Nephron (organoid): ENCODE results near the gene LRRC9.

Experiments
- H3K27ac Mint-ChIP-seq, 3 experiments: 2 replicates each; pipeline ENCODE4 v1.8.0; 2020; ENCODE audit warnings: mixed read lengths in 3 of 3, mild to moderate bottlenecking in 2 of 3, moderate library complexity in 1 of 3
- H3K27me3 Mint-ChIP-seq: 2 replicates; pipeline ENCODE4 v1.8.0; 2021; ENCODE audit warnings: low read depth, mild to moderate bottlenecking, moderate library complexity, mixed read lengths
- H3K36me3 Mint-ChIP-seq: 2 replicates; pipeline ENCODE4 v1.8.0; 2020; ENCODE audit warnings: low read depth, mixed read lengths
- H3K4me1 Mint-ChIP-seq: 2 replicates; pipeline ENCODE4 v1.8.0; 2020; ENCODE audit warnings: mixed read lengths
- H3K4me3 Mint-ChIP-seq, 3 experiments: 2 replicates each; pipeline ENCODE4 v1.8.0; 2020; ENCODE audit warnings: mild to moderate bottlenecking in 3 of 3, mixed read lengths in 3 of 3, moderate library complexity in 2 of 3
- H3K9me3 Mint-ChIP-seq: 2 replicates; pipeline ENCODE4 v1.8.0; 2020; ENCODE audit warnings: mixed read lengths
- TF ChIP-seq, protein P1 (sequence below), 3 experiments: fragments of 200-600 bp; sonication (generic); IDR thresholded peaks; one replicate each; pipeline ENCODE4 v1.5.0; 2021; ENCODE audit warnings: antibody characterized with exemption in 3 of 3; ENCODE audit not compliant: unreplicated experiment in 3 of 3

The LRRC9 gene

DNA sequence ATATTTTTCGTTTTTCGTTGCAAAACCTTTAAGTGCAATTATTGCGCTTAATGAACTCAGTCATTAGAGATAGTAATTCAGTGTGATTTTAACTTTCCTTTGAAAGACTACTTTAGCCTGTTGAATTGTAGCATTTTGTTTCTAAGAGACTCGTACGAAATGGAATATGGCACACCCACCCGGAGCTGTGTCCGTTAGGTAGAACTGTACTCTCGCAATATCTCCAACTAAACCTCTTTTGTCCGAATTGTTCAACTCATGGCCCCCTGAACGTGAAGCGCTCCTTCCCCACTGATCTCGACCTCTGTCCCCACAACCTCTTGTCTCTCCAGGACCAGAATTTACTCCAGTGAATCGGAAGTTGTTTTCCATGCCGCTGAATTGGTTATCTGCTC, 172.6 kb downstream of the LRRC9 start:
- Mint-ChIP-seq H3K4me1 (peaks cover 45% of the 10 kb centered on the region), H3K4me3 (peak overlapping the region; percentile 94 to 97 (median 94)), H3K27me3 (no peaks in the 10 kb centered on the region), H3K36me3 (peaks cover 11% of the 10 kb centered on the region), H3K9me3 (no peaks in the 10 kb centered on the region), H3K27ac (peak overlapping the region; percentile 98)
- TF ChIP-seq, protein P1, sequence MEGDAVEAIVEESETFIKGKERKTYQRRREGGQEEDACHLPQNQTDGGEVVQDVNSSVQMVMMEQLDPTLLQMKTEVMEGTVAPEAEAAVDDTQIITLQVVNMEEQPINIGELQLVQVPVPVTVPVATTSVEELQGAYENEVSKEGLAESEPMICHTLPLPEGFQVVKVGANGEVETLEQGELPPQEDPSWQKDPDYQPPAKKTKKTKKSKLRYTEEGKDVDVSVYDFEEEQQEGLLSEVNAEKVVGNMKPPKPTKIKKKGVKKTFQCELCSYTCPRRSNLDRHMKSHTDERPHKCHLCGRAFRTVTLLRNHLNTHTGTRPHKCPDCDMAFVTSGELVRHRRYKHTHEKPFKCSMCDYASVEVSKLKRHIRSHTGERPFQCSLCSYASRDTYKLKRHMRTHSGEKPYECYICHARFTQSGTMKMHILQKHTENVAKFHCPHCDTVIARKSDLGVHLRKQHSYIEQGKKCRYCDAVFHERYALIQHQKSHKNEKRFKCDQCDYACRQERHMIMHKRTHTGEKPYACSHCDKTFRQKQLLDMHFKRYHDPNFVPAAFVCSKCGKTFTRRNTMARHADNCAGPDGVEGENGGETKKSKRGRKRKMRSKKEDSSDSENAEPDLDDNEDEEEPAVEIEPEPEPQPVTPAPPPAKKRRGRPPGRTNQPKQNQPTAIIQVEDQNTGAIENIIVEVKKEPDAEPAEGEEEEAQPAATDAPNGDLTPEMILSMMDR (IDR thresholded peaks at IDR 0.05; ENCODE audit: unreplicated experiment in 3 of 3): no peak

DNA sequence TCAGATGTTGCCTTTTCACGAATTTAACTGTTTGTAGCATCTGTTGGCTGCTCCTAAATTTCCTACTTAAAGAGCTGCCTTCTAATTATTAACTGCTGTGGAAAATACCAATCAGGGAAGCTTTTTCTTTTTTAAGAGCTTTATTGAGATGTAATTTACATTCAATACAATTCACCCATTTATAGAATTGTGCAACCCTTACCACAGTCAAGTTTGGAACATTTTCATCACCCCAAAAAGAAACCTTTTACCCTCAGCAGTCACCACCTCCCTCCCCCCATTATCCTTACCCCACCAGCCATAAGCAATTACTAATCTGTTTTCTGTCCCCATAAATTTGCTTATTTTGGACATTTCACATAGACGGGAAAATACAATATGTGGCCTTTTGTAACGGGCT, 173.1 kb downstream of the LRRC9 start:
- peaks cover 2% of the 10 kb centered on the region for H3K9me3 Mint-ChIP-seq
- peaks cover 16% of the 10 kb centered on the region for H3K36me3 Mint-ChIP-seq
- H3K4me3 Mint-ChIP-seq: peak overlapping the region; percentile 94 to 97 (median 94)
- peaks cover 49% of the 10 kb centered on the region for H3K4me1 Mint-ChIP-seq
- TF ChIP-seq, protein P1 (IDR thresholded peaks at IDR 0.05; ENCODE audit: unreplicated experiment in 3 of 3): no peak
- peak overlapping the region; percentile 98 for H3K27ac Mint-ChIP-seq
- H3K27me3 Mint-ChIP-seq: no peaks in the 10 kb centered on the region

DNA sequence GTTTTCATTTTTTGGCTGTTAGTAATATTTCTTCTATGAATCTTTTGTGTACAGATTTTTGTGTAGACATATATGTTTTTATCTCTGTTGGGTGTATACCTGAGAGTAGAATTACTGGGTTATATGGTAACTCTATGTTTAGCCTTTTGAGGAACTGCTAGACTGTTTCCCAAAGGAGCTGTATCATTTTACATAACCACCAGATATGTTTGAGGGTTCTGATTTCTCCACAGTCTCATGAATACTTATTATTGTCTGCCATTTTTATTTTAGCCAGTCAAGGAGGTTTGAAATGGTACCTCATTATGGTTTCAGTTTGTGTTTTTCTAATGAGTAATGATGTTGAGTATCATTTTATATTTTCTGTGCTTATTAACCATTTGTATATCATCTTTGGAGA, 173.7 kb downstream of the LRRC9 start:
- Mint-ChIP-seq H3K27me3 (no peaks in the 10 kb centered on the region), H3K4me3 (peak overlapping the region; percentile 94 to 97 (median 94)), H3K4me1 (peaks cover 51% of the 10 kb centered on the region), H3K36me3 (peaks cover 21% of the 10 kb centered on the region), H3K27ac (peak overlapping the region; percentile 98), H3K9me3 (peaks cover 5% of the 10 kb centered on the region)
- TF ChIP-seq, protein P1 (IDR thresholded peaks at IDR 0.05; ENCODE audit: unreplicated experiment in 3 of 3): no peak

DNA sequence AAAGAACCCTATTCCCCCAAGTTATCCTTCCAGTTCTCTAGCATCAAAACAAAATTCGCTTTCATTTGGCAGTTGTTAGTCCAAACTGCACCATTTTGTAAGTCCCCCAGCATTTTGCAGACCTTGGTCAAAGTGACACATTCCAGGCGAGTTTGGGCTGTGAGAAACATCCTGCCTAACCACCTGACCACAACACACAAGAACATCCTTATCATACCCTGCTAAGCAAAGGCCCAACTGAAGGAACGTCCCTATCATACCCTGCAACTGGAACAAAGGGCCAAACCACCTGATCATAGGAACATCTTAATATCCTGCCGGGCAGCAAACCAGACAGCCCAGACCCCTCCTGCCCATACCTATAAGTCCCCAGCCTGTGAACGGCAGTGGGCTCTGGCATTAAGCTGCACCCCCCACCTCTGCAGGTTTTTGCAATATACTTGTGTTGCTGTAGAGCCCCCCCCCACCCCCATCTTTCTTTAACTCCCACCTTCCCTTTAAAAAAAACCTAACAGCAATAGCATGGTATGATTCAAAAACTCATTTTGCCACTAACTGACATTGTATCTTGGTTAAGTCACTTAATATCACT, 174.5 kb downstream of the LRRC9 start:
- Mint-ChIP-seq H3K36me3 (peaks cover 21% of the 10 kb centered on the region), H3K27ac (peak overlapping the region; percentile 98), H3K4me1 (peaks cover 51% of the 10 kb centered on the region), H3K4me3 (peak overlapping the region; percentile 94 to 97 (median 94)), H3K9me3 (peaks cover 5% of the 10 kb centered on the region), H3K27me3 (no peaks in the 10 kb centered on the region)
- TF ChIP-seq, protein P1 (IDR thresholded peaks at IDR 0.05; ENCODE audit: unreplicated experiment in 3 of 3): no peak

DNA sequence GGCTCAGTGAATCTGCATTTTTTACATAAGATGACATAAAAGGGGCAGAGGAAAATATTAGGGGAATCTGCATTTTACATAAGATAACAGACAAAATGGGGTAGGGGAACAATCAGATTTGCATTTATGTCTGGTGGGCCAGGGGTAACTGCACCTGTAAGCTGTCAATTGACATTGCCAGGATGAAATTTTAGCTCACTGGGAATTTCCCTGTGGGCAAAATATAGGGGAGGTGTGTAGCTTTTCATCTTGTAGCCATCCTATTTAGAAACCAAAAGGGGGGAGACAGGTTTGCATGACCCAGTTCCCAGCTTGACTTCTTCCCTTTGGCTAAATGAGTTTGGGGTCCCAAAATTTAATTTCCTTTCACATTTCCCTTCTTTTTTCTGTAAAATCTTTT, 175.3 kb downstream of the LRRC9 start:
- Mint-ChIP-seq H3K9me3 (peaks cover 5% of the 10 kb centered on the region), H3K27ac (peak overlapping the region in 2 of 3 experiments; percentile 53 to 98), H3K36me3 (peaks cover 25% of the 10 kb centered on the region), H3K4me1 (peaks cover 51% of the 10 kb centered on the region), H3K27me3 (no peaks in the 10 kb centered on the region), H3K4me3 (peak overlapping the region; percentile 28 to 60 (median 58))
- TF ChIP-seq, protein P1 (IDR thresholded peaks at IDR 0.05; ENCODE audit: unreplicated experiment in 3 of 3): no peak
